Suprapubic skin (tissue), 4 donors: ENCODE results near the gene GLCCI1. TPM values are rescaled to one million over a fixed set of nuclear protein-coding genes. Genes with fewer than 3 reads are reported as not detected.

ENCODE experiments used
- DNase-seq, 2 donors: peaks; one replicate each; pipeline ENCODE4 v3.0.0-alpha.2; 2019; ENCODE audit warnings: low spot score in 2 of 2
- H3K27ac ChIP-seq: fragments of 200-600 bp; sonication (generic); one replicate; pipeline ENCODE4 v1.5.1; 2019
- H3K27me3 ChIP-seq: fragments of 200-600 bp; sonication (generic); one replicate; pipeline ENCODE4 v1.5.1; 2019
- H3K36me3 ChIP-seq: fragments of 200-600 bp; sonication (generic); one replicate; pipeline ENCODE4 v1.5.1; 2019
- H3K4me1 ChIP-seq: fragments of 200-600 bp; sonication (generic); one replicate; pipeline ENCODE4 v1.5.1; 2019
- H3K4me3 ChIP-seq: fragments of 200-600 bp; sonication (generic); one replicate; pipeline ENCODE4 v1.5.1; 2019; ENCODE audit warnings: mild to moderate bottlenecking
- H3K9me3 ChIP-seq: fragments of 200-600 bp; sonication (generic); one replicate; pipeline ENCODE4 v1.5.1; 2019
- EP300 ChIP-seq: sonication (generic); formaldehyde crosslinking; IDR thresholded peaks from one replicate; pipeline ENCODE4 v1.6.1; 2017; ENCODE audit warnings: antibody characterized with exemption
- POLR2A ChIP-seq, 2 donors: fragments of 450-650 bp; IDR thresholded peaks; one replicate each; pipeline ENCODE4 v1.6.1; 2017; ENCODE audit warnings: antibody characterized with exemption in 2 of 2, mild to moderate bottlenecking in 2 of 2, moderate library complexity in 2 of 2
- POLR2AphosphoS5 ChIP-seq, 3 donors: sonication (generic); formaldehyde crosslinking; IDR thresholded peaks; one replicate each; pipeline ENCODE4 v1.6.1; 2017; ENCODE audit warnings: antibody characterized with exemption in 3 of 3
- WGBS: methylation state at CpG from one replicate; pipeline ENCODE4 v1.1.5; 2018; 5-methylcytosine and 5-hydroxymethylcytosine counted together
- total RNA-seq, 4 donors: library from RNA; depleted of rRNA; stranded (reverse); fragments of >200 nt; gene quantifications; one replicate each; pipeline ENCODE4 v1.1.0, GENCODE V29; 2016
- TF ChIP-seq, protein P1 (sequence below), 2 donors: fragments of 200-600 bp in 1 of 2; fragments of 450-650 bp in 1 of 2; sonication (generic) in 1 of 2; IDR thresholded peaks; one replicate each; pipeline ENCODE4 v1.5.1; 2016 to 2019; ENCODE audit warnings: antibody characterized with exemption in 2 of 2, mild to moderate bottlenecking in 1 of 2, moderate library complexity in 1 of 2

The GLCCI1 gene
- total RNA-seq, 4 donors from 2014 or later: 17.1 to 37.7 (median 23.6) TPM

DNA sequence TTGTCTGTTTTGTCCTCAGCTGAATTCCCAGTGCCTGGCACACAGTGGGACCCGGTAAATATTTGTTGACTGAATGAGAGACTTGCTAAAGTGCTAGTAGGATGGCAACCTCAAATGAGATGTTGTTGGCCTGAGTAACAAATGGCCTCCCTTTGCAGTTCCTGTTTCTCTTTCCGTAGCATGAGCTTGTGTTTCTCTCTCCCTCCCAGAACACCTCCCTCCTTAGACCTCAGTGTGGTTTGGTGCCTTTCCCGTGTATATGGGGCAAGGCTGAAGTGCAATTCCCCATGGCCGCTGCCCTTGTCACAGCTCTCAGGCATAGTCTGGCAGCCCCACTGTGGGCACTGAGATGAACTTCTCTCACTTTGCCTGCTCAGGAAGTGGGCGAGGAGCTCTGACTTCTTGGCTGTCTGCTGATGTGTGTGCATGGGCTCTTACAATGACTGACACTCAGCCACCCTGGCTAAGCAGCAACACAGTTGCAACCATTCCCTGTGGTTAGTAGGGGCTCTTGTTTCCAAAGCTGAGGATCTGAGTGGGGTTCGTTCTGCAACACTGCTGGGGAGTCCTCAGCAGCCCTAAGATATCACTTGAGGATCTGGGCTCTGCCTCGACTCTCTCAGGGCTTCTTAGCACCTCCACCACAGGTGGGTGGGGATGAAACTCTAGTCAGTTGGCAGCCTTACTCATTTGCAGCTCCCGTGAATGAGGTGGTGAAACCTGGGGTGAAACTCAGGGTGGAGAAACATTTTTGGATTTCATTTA, 157.3 kb downstream of the GLCCI1 start:
- peaks cover 3% of the 10 kb centered on the region for H3K36me3 ChIP-seq
- TF ChIP-seq POLR2AphosphoS5 (IDR thresholded peaks at IDR 0.05) (no peak), POLR2A (IDR thresholded peaks at IDR 0.05) (no peak), EP300 (no peak)
- TF ChIP-seq, protein P1, sequence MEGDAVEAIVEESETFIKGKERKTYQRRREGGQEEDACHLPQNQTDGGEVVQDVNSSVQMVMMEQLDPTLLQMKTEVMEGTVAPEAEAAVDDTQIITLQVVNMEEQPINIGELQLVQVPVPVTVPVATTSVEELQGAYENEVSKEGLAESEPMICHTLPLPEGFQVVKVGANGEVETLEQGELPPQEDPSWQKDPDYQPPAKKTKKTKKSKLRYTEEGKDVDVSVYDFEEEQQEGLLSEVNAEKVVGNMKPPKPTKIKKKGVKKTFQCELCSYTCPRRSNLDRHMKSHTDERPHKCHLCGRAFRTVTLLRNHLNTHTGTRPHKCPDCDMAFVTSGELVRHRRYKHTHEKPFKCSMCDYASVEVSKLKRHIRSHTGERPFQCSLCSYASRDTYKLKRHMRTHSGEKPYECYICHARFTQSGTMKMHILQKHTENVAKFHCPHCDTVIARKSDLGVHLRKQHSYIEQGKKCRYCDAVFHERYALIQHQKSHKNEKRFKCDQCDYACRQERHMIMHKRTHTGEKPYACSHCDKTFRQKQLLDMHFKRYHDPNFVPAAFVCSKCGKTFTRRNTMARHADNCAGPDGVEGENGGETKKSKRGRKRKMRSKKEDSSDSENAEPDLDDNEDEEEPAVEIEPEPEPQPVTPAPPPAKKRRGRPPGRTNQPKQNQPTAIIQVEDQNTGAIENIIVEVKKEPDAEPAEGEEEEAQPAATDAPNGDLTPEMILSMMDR (IDR thresholded peaks at IDR 0.05): no peak
- no peak overlapping the region for H3K27ac ChIP-seq
- DNase-seq: no peak
- H3K9me3 ChIP-seq: no peaks in the 10 kb centered on the region
- H3K27me3 ChIP-seq: no peaks in the 10 kb centered on the region
- H3K4me1 ChIP-seq: peaks cover 4% of the 10 kb centered on the region
- H3K4me3 ChIP-seq: no peak overlapping the region
- 67% methylated on average over 8 of the region's 8 CpGs for WGBS

DNA sequence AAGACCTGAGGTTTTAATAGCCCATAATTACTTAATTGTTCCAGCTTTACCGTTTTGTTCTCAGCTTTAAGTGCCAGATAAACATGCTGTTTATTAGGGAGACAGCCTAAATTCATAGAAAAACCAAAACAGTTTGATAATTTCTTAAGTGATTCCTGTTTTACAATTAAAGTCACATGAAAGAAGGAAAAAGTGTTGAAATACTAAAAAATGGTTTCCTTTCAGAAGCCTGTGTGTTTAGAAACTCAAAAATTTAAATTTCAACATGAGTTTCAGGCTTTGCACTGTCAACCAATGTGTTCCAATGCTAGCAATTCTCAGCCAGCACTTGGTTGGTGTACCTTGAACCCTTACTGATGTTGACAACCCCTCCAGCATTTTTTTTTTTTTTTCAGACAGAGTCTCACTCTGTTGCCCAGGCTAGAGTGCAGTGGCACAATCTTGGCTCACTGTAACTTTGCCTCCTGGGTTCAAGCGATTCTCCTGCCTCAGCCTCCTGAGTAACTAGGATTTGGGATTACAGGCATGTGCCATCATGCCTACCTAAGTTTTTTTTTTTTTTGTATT, 158.1 kb downstream of the GLCCI1 start:
- H3K27ac ChIP-seq: no peak overlapping the region
- peaks cover 4% of the 10 kb centered on the region for H3K4me1 ChIP-seq
- TF ChIP-seq POLR2A (IDR thresholded peaks at IDR 0.05) (no peak), POLR2AphosphoS5 (IDR thresholded peaks at IDR 0.05) (no peak), EP300 (no peak)
- TF ChIP-seq, protein P1 (IDR thresholded peaks at IDR 0.05): no peak
- H3K9me3 ChIP-seq: no peaks in the 10 kb centered on the region
- WGBS: 76% methylated on average over 2 of the region's 2 CpGs
- H3K36me3 ChIP-seq: peaks cover 3% of the 10 kb centered on the region
- no peak for DNase-seq
- H3K27me3 ChIP-seq: no peaks in the 10 kb centered on the region
- no peak overlapping the region for H3K4me3 ChIP-seq

DNA sequence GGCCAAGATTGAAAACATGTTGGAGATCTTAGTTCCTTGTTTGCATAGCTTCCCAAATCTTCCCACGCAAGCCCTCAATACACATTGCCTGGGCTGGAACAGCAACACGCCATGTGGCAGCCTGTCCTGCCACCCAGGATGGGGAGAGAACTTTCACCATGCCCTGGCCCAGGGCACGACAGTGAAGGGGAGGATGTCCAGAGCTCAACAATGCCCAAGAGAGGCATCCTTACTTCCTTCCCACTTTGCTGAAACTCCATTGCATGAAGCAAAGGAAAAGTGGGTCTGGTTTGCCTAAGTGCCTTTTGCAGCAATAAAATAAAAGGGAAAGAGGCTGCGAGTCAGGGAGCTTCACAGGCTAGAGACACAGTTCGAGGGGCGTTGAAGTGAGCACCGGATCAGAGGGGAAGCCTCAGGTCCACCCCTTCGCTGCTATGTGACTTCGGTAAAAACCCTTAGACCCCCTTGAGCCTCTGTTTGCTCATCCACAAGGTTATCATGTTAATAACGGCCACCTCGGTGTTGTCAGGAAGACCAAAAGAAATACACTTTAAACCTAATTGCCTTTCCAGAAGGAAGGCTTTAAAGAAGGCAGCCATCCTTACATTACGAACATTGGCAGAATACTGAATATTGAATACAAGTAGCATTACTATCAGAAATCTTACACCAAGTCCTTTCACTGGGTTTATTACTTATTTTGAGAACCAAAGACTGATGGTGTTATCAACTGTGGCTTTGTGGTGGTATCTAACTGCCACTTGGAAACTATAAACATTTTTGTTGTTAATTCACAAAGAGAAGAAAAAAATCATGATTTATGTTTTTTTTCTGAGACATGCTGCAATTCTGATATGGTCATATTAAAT, 160.1 kb downstream of the GLCCI1 start:
- Histone ChIP-seq H3K27me3 (no peaks in the 10 kb centered on the region), H3K36me3 (peaks cover 3% of the 10 kb centered on the region), H3K9me3 (no peaks in the 10 kb centered on the region), H3K27ac (no peak overlapping the region), H3K4me3 (no peak overlapping the region), H3K4me1 (peaks cover 4% of the 10 kb centered on the region)
- no peak for DNase-seq
- WGBS: 78% methylated on average over 12 of the region's 12 CpGs
- TF ChIP-seq, protein P1 (IDR thresholded peaks at IDR 0.05): no peak
- TF ChIP-seq POLR2A (IDR thresholded peaks at IDR 0.05) (no peak), EP300 (no peak), POLR2AphosphoS5 (IDR thresholded peaks at IDR 0.05) (no peak)

DNA sequence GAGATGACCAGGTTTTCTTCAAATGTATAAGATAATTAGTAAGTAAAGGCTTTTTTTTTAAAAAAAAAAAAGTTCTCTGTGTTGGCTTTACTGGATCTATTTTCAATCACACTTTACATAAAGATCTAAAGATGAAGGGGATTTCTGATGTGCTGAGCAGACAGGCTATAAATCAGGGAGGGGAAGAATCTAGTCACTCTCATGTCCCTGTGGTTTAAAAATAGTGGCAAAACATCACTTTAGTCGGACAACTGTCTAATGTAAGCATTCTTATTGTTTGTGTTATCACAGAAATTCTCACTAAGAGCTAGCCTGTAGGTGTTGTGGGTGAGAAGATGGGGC, 160.7 kb downstream of the GLCCI1 start:
- Histone ChIP-seq H3K27me3 (no peaks in the 10 kb centered on the region), H3K4me1 (peaks cover 4% of the 10 kb centered on the region), H3K9me3 (no peaks in the 10 kb centered on the region), H3K27ac (no peak overlapping the region), H3K4me3 (no peak overlapping the region), H3K36me3 (peaks cover 3% of the 10 kb centered on the region)
- no peak for TF ChIP-seq POLR2AphosphoS5 (IDR thresholded peaks at IDR 0.05)
- TF ChIP-seq EP300: no peak
- no peak for TF ChIP-seq POLR2A (IDR thresholded peaks at IDR 0.05)
- TF ChIP-seq, protein P1 (IDR thresholded peaks at IDR 0.05): no peak
- WGBS: 81% methylated on average over 1 of the region's 1 CpG
- DNase-seq: no peak

DNA sequence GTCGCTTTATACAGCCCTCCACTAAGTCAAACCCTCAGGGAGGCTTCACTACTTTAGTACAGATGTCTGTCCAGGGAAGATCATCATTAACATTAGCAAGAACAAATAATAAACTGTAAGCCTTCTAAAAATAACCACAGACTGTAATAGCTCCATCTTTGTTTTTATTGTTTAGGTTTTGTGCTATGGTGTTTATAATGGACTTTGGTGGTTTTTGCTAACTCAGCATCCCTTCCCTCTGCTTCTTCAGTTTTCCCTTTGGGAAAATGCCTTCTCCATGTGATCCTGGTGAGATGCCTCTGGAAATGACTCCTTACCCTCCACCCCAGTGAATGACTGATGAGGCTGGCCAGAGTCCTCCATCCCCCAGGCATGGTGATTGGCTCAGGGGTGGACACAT, 162.1 kb downstream of the GLCCI1 start:
- no peak for DNase-seq
- 100% methylated on average over 1 of the region's 1 CpG for WGBS
- Histone ChIP-seq H3K27ac (no peak overlapping the region), H3K4me1 (peaks cover 4% of the 10 kb centered on the region), H3K27me3 (no peaks in the 10 kb centered on the region), H3K36me3 (peaks cover 3% of the 10 kb centered on the region), H3K9me3 (no peaks in the 10 kb centered on the region), H3K4me3 (no peak overlapping the region)
- TF ChIP-seq, protein P1 (IDR thresholded peaks at IDR 0.05): no peak
- no peak for TF ChIP-seq EP300
- TF ChIP-seq POLR2AphosphoS5 (IDR thresholded peaks at IDR 0.05): no peak
- no peak for TF ChIP-seq POLR2A (IDR thresholded peaks at IDR 0.05)
